Progenitor cell of endocrine pancreas (in vitro differentiated cells): ENCODE measurements around the gene SEC16B. TPM values are rescaled to one million over a fixed set of nuclear protein-coding genes. Genes with fewer than 3 reads are reported as not detected.

ENCODE experiments used
- DNase-seq: peaks from one replicate; pipeline ENCODE4 v3.0.0; 2021; ENCODE audit warnings: low spot score; ENCODE audit not compliant: unreplicated experiment
- H3K27ac Mint-ChIP-seq: 2 replicates; pipeline ENCODE4 v1.8.0; 2021; ENCODE audit warnings: mild to moderate bottlenecking, moderate library complexity, mixed read lengths
- H3K27me3 Mint-ChIP-seq: 2 replicates; pipeline ENCODE4 v1.8.0; 2021; ENCODE audit warnings: mixed read lengths
- H3K36me3 Mint-ChIP-seq: 2 replicates; pipeline ENCODE4 v1.8.0; 2022; ENCODE audit warnings: mixed read lengths; ENCODE audit not compliant: insufficient read depth
- H3K4me1 Mint-ChIP-seq: 2 replicates; pipeline ENCODE4 v1.8.0; 2021; ENCODE audit warnings: low read depth, mixed read lengths
- H3K4me3 Mint-ChIP-seq: 2 replicates; pipeline ENCODE4 v1.8.0; 2021; ENCODE audit warnings: low read depth, mild to moderate bottlenecking, moderate library complexity, mixed read lengths
- H3K9me3 Mint-ChIP-seq: 2 replicates; pipeline ENCODE4 v1.8.0; 2021; ENCODE audit warnings: low read depth, mixed read lengths
- total RNA-seq: library from RNA; stranded (reverse); gene quantifications from 2 replicates; pipeline ENCODE4 v1.2.1, GENCODE V29; 2021
- TF ChIP-seq, protein P1 (sequence below): fragments of 200-600 bp; sonication (generic); IDR thresholded peaks from one replicate; pipeline ENCODE4 v1.5.0; 2021; ENCODE audit warnings: antibody characterized with exemption, mild to moderate bottlenecking; ENCODE audit not compliant: unreplicated experiment

SEC16B gene
- total RNA-seq, 1 donor from 2014 or later, result 0.67 TPM

DNA sequence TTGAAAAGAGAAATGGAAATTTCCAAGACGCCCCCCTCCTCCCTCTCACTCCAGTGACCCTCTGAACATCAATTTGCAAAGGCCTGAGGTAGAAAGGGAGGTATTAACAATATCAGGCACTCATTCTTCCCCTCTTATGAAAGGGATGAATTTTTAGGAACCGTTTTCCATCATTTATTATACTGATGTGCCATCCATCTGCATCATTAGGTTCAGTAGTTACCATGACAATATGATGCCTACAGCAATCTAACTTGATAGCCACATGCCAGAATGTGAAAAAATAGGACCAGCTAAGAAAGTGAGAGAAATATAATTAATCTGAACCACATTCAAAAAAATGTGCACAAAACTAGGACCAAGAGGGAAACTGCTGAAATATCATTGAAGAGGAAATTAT is 40.9 kb downstream of the SEC16B start:
- Mint-ChIP-seq H3K27ac (no peak overlapping the region), H3K9me3 (no peaks in the 10 kb centered on the region), H3K36me3 (no peaks in the 10 kb centered on the region), H3K4me1 (no peaks in the 10 kb centered on the region), H3K4me3 (no peak overlapping the region), H3K27me3 (peaks cover 6% of the 10 kb centered on the region)
- TF ChIP-seq, protein P1, sequence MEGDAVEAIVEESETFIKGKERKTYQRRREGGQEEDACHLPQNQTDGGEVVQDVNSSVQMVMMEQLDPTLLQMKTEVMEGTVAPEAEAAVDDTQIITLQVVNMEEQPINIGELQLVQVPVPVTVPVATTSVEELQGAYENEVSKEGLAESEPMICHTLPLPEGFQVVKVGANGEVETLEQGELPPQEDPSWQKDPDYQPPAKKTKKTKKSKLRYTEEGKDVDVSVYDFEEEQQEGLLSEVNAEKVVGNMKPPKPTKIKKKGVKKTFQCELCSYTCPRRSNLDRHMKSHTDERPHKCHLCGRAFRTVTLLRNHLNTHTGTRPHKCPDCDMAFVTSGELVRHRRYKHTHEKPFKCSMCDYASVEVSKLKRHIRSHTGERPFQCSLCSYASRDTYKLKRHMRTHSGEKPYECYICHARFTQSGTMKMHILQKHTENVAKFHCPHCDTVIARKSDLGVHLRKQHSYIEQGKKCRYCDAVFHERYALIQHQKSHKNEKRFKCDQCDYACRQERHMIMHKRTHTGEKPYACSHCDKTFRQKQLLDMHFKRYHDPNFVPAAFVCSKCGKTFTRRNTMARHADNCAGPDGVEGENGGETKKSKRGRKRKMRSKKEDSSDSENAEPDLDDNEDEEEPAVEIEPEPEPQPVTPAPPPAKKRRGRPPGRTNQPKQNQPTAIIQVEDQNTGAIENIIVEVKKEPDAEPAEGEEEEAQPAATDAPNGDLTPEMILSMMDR, result no peak
- DNase-seq, result no peak

DNA sequence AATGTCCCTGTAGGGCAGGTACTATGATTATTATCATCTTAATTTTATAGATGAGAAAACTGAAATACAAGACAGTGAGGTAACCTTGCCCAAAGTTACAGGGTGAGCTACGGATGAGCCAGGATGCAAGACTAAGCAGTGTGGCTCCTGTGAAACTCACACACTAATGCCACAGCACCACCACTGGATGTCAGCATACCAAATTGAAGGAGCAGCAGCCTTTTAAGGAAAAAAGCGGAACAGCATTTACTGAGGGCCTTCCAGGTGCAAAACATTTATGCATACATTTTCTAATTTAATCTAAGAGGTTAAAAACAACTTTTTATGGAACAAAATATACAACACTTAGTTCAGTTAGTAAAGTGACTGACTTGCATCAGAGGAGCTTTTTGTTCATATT is 41.7 kb downstream of the SEC16B start:
- H3K36me3 Mint-ChIP-seq, result no peaks in the 10 kb centered on the region
- DNase-seq, result no peak
- H3K4me3 Mint-ChIP-seq, result no peak overlapping the region

DNA sequence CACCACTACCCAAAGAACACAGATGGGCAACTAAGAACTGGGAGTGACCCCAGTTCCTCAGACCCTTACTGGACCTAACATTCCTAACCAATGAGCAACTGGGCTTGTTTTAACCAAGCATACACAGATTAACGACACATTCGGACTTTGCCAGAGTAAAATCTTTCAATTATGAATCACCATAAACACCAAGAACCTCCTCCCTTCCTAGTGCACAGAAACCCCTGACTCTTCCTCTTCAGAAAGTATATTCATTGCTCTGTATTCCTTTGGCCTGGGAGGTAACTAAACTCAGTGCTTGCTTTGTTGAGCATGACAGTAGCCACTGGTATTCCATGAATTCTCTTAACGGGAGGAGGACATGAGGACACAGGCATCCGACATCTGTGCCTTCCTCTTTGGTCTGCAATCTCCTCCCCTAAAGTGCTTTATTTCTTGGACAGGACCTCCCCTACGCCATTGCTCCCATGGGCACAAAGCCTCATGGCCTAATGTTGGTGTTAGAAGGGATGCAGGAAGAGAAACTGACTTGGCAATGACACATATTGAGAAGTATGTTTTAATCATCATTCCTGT is 42.7 kb downstream of the SEC16B start:
- Mint-ChIP-seq H3K4me1 (no peaks in the 10 kb centered on the region), H3K36me3 (no peaks in the 10 kb centered on the region), H3K27ac (no peak overlapping the region), H3K27me3 (peaks cover 3% of the 10 kb centered on the region), H3K9me3 (no peaks in the 10 kb centered on the region), H3K4me3 (no peak overlapping the region)
- TF ChIP-seq, protein P1, result no peak
- no peak for DNase-seq

More for the DNA sequence above, 41.7 kb downstream of the SEC16B start:
- TF ChIP-seq, protein P1, result peak; percentile 28
- no peaks in the 10 kb centered on the region for H3K4me1 Mint-ChIP-seq
- no peaks in the 10 kb centered on the region for H3K9me3 Mint-ChIP-seq
- H3K27me3 Mint-ChIP-seq, result peaks cover 6% of the 10 kb centered on the region
- no peak overlapping the region for H3K27ac Mint-ChIP-seq

DNA sequence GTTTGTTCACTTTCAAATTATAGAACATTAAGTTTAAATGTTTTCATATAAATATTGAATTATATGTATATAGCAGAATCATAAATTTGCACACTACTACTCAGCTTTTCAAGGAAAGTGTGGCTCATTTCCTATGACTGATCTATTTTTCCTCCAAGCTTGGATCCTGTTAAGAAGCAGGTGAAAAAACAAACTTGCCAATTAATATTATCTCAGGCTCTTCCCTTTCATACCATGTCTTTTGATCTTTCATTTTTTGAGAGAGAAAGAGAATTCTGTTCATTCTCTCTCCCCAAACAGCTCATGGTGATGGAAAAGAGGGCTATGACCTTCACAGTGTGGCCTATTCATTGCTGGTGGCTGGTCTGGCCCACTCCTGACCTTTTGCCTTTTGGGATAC is 43.7 kb downstream of the SEC16B start:
- no peaks in the 10 kb centered on the region for H3K27me3 Mint-ChIP-seq
- H3K9me3 Mint-ChIP-seq, result no peaks in the 10 kb centered on the region
- no peaks in the 10 kb centered on the region for H3K4me1 Mint-ChIP-seq
- no peak overlapping the region for H3K4me3 Mint-ChIP-seq
- TF ChIP-seq, protein P1, result no peak
- no peak overlapping the region for H3K27ac Mint-ChIP-seq
- DNase-seq, result no peak
- no peaks in the 10 kb centered on the region for H3K36me3 Mint-ChIP-seq

DNA sequence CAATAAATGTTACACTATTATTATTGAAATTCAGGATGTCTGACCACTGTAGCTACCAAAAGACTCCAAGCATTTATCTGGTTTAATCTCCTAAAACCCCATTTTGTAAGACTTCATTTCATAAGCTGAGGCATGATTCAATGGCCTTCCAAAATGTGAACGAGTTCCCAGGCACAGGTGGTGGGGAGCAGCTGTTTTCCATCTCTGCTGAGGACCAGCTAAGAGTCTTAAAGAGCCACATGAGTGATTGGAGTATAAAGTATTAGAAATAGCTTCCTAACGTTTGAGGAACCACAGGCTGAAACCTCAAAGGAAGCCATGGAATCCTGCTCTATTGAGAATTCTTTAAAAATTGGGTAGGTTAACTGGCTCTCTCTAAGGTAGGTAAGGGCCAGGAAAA is 44.9 kb downstream of the SEC16B start:
- Mint-ChIP-seq H3K27me3 (no peaks in the 10 kb centered on the region), H3K27ac (no peak overlapping the region), H3K9me3 (no peaks in the 10 kb centered on the region), H3K4me1 (peaks cover 6% of the 10 kb centered on the region), H3K36me3 (no peaks in the 10 kb centered on the region), H3K4me3 (no peak overlapping the region)
- no peak for DNase-seq
- TF ChIP-seq, protein P1, result no peak
